GM18498 (cell line): ENCODE results near the gene CRTC2.

Source experiments
- ATAC-seq: cut with Tn5 transposase; IDR thresholded peaks from one replicate; pipeline ENCODE4 v1.9.1; 2021; ENCODE audit warnings: mild to moderate bottlenecking, moderate library complexity; ENCODE audit not compliant: unreplicated experiment

Gene CRTC2

GRCh38 chr1:153951183-153951582, 7.2 kb downstream of the CRTC2 start:
- ATAC-seq = no peak

- peak; percentile 72 for ATAC-seq
These were observed 11.7 kb downstream of the CRTC2 start, which contains the start of gene DENND4B for GRCh38 chr1:153946622-153947241. Gene DENND4B, minus strand, starts transcription at chr1:153946718. Its CDS starts 2,344 bp downstream, at chr1:153944374.

- ATAC-seq = peak; percentile 70
These were observed 12.4 kb downstream of the CRTC2 start for GRCh38 chr1:153945795-153946621.

- peak; percentile 24 for ATAC-seq
These were observed 13.1 kb downstream of the CRTC2 start for GRCh38 chr1:153945131-153945794.

GRCh38 chr1:153944827-153945117, 13.6 kb downstream of the CRTC2 start:
- no peak for ATAC-seq

GRCh38 chr1:153944005-153944826, 14.2 kb downstream of the CRTC2 start:
- no peak for ATAC-seq

GRCh38 chr1:153942766-153943549, 15.5 kb downstream of the CRTC2 start:
- ATAC-seq = no peak

GRCh38 chr1:153941826-153942725, 16.3 kb downstream of the CRTC2 start:
- no peak for ATAC-seq

GRCh38 chr1:153940756-153941155, 17.7 kb downstream of the CRTC2 start:
- ATAC-seq = no peak

GRCh38 chr1:153939476-153939875, 18.9 kb downstream of the CRTC2 start:
- ATAC-seq = no peak

GRCh38 chr1:153938996-153939395, 19.4 kb downstream of the CRTC2 start:
- ATAC-seq = no peak

- ATAC-seq = no peak
These were observed 21.1 kb downstream of the CRTC2 start for GRCh38 chr1:153937331-153937730.

- no peak for ATAC-seq
These were observed 22.2 kb downstream of the CRTC2 start for GRCh38 chr1:153936011-153936802.

GRCh38 chr1:153934746-153935145, 23.7 kb downstream of the CRTC2 start:
- ATAC-seq = no peak

- no peak for ATAC-seq
These were observed 24.5 kb downstream of the CRTC2 start for GRCh38 chr1:153933955-153934354.

- no peak for ATAC-seq
These were observed 25.0 kb downstream of the CRTC2 start for GRCh38 chr1:153933430-153933829.

- ATAC-seq = no peak
These were observed 26.0 kb downstream of the CRTC2 start for GRCh38 chr1:153932156-153933131.
